ENCODE results near the gene PPP1R16B. TPM values are rescaled to one million over a fixed set of nuclear protein-coding genes. Genes with fewer than 3 reads are reported as not detected.

PPP1R16B gene
- total RNA-seq, 1 donor = not detected

- no peak for DNase-seq (ENCODE audit: low read depth)
- no peak overlapping the region for H3K4me3 ChIP-seq (ENCODE audit: low read depth, low read length)
- TF ChIP-seq CTCF (IDR thresholded peaks at IDR 0.05; ENCODE audit: insufficient read depth, low read depth, low read length) = no peak
These were observed 97.1 kb downstream of the PPP1R16B start for GRCh38 chr20:38902601-38903000.

GRCh38 chr20:38903335-38903734 is 97.8 kb downstream of the PPP1R16B start:
- no peak for DNase-seq (ENCODE audit: low read depth)
- H3K4me3 ChIP-seq (ENCODE audit: low read depth, low read length) = no peak overlapping the region
- no peak for TF ChIP-seq CTCF (IDR thresholded peaks at IDR 0.05; ENCODE audit: insufficient read depth, low read depth, low read length)

- H3K4me3 ChIP-seq (ENCODE audit: low read depth, low read length) = no peak overlapping the region
- no peak for DNase-seq (ENCODE audit: low read depth)
- TF ChIP-seq CTCF (IDR thresholded peaks at IDR 0.05; ENCODE audit: insufficient read depth, low read depth, low read length) = no peak
These were observed 99.9 kb downstream of the PPP1R16B start for GRCh38 chr20:38905375-38905774.

GRCh38 chr20:38907918-38908677 is 102.6 kb downstream of the PPP1R16B start:
- no peak for TF ChIP-seq CTCF (IDR thresholded peaks at IDR 0.05; ENCODE audit: insufficient read depth, low read depth, low read length)
- no peak overlapping the region for H3K4me3 ChIP-seq (ENCODE audit: low read depth, low read length)
- DNase-seq (ENCODE audit: low read depth) = no peak

GRCh38 chr20:38915355-38915754 is 109.9 kb downstream of the PPP1R16B start:
- H3K4me3 ChIP-seq (ENCODE audit: low read depth, low read length) = no peak overlapping the region
- no peak for DNase-seq (ENCODE audit: low read depth)
- TF ChIP-seq CTCF (IDR thresholded peaks at IDR 0.05; ENCODE audit: insufficient read depth, low read depth, low read length) = no peak

DNA sequence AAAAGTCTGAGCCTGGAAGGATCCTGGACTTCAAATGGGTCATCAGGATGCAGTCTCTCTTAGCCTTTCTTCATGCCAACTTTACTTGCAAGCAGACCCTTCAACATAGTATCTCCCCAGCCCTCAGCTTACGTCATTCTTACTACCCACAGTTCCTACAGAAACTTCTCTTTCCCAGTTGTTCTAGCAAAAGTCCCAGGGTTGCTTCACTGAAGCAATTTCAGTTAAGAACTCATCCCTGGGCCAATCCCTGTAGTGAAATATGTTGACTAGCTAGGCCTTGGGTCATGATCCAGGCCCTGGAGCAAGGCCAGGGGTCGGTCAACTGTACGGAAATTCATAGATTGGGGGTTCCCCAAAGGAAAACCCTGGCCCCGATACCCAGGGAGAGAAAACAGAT is 112.2 kb downstream of the PPP1R16B start:
- no peak overlapping the region for H3K4me3 ChIP-seq (ENCODE audit: low read depth, low read length)
- DNase-seq (ENCODE audit: low read depth) = no peak
- TF ChIP-seq CTCF (IDR thresholded peaks at IDR 0.05; ENCODE audit: insufficient read depth, low read depth, low read length) = no peak

- no peak for DNase-seq (ENCODE audit: low read depth)
- H3K4me3 ChIP-seq (ENCODE audit: low read depth, low read length) = no peak overlapping the region
- no peak for TF ChIP-seq CTCF (IDR thresholded peaks at IDR 0.05; ENCODE audit: insufficient read depth, low read depth, low read length)
These were observed 112.7 kb downstream of the PPP1R16B start for GRCh38 chr20:38918172-38918571.

All from fibroblast of villous mesenchyme (primary cell).